ENCODE data around the gene ELOVL1. TPM values are rescaled to one million over a fixed set of nuclear protein-coding genes. Genes with fewer than 3 reads are reported as not detected.

Gene ELOVL1
- total RNA-seq, 1 experiment from 2014 or later = 21.6 TPM

DNA sequence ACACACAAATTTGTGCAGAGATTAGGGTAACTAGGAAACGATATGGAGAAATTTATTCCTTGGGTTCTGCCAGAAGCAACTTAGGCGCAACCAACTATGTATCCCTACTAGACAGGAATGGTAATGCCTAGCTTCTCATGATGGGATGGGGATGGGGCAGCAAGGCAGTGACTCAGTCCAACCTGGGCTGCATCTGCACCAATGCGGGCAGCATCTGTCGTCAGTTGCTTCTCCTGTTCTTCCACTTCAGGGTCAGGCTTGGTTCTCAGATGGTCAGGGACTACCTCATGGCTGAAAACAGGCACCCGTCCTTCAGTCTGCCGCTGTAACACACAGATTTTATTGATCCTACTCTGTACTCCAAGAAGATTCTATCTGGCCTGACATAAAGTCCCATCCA lies 18.9 kb upstream of the ELOVL1 start:
- no peak overlapping the region for H3K4ac ChIP-seq (ENCODE audit: low read depth, low read length)
- H3K79me2 ChIP-seq (ENCODE audit: insufficient read depth, low read length) = peaks cover 1% of the 10 kb centered on the region; the same call in 1 of the 2 replicates
- peaks cover 2% of the 10 kb centered on the region for H3K79me1 ChIP-seq (ENCODE audit: insufficient read depth, low read depth, low read length, poor library complexity, severe bottlenecking)
- no peaks in the 10 kb centered on the region for H4K20me1 ChIP-seq (ENCODE audit: control insufficient read depth, insufficient read depth, insufficient read length)
- no peak overlapping the region for H2BK120ac ChIP-seq (ENCODE audit: low read depth, low read length, poor library complexity, severe bottlenecking)
- no peak for DNase-seq
- no peak overlapping the region for H2BK15ac ChIP-seq (ENCODE audit: low read depth, low read length)
- Mint-ChIP-seq H3K27ac (no peak overlapping the region), H3K36me3 (ENCODE audit: insufficient read depth in 1 of 3, low read depth in 3 of 3) (peaks cover 5 to 56% (median 39%) of the 10 kb centered on the region in 3 experiments; a peak in 6 of 7 replicates), H3K27me3 (ENCODE audit: low read depth) (no peaks in the 10 kb centered on the region), H3K4me3 (no peak overlapping the region), H3K4me1 (peaks cover 14 to 16% of the 10 kb centered on the region in 2 experiments), H3K9me3 (no peaks in the 10 kb centered on the region; a peak in 1 of 5 replicates)
- no CpG with 5 or more reads among the region's 6 CpGs for WGBS (ENCODE audit: extremely low coverage, insufficient read length, low lambda C conversion rate)
- no peak overlapping the region for H3K18ac ChIP-seq (ENCODE audit: insufficient read length, low read depth, low read length)
- no peak overlapping the region for H4K8ac ChIP-seq (replicated peaks; ENCODE audit: insufficient read length, low read depth, low read length)
- H2BK20ac ChIP-seq (ENCODE audit: low read depth, low read length, poor library complexity, severe bottlenecking) = no peak overlapping the region
- H3K23me2 ChIP-seq (ENCODE audit: insufficient read length, low read depth, low read length, poor library complexity, severe bottlenecking) = peaks cover 7% of the 10 kb centered on the region
- TF ChIP-seq, protein P1, sequence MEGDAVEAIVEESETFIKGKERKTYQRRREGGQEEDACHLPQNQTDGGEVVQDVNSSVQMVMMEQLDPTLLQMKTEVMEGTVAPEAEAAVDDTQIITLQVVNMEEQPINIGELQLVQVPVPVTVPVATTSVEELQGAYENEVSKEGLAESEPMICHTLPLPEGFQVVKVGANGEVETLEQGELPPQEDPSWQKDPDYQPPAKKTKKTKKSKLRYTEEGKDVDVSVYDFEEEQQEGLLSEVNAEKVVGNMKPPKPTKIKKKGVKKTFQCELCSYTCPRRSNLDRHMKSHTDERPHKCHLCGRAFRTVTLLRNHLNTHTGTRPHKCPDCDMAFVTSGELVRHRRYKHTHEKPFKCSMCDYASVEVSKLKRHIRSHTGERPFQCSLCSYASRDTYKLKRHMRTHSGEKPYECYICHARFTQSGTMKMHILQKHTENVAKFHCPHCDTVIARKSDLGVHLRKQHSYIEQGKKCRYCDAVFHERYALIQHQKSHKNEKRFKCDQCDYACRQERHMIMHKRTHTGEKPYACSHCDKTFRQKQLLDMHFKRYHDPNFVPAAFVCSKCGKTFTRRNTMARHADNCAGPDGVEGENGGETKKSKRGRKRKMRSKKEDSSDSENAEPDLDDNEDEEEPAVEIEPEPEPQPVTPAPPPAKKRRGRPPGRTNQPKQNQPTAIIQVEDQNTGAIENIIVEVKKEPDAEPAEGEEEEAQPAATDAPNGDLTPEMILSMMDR (conservative IDR thresholded peaks at IDR 0.05) = no peak
- H2AFZ ChIP-seq (ENCODE audit: low read length) = no peak overlapping the region
- no peak overlapping the region for H2BK12ac ChIP-seq (ENCODE audit: insufficient read length, low read depth, low read length)
- no peak overlapping the region for H2BK5ac ChIP-seq (ENCODE audit: insufficient read length, low read length)
- no peak overlapping the region for H3K4me2 ChIP-seq (ENCODE audit: insufficient read depth, insufficient read length, low read length)
- H3K27ac ChIP-seq (ENCODE audit: insufficient read length, low read depth, low read length) = no peak overlapping the region
- no peak overlapping the region for H4K5ac ChIP-seq (ENCODE audit: insufficient read length, low read depth, low read length)
- no peaks in the 10 kb centered on the region for H3K4me1 ChIP-seq (ENCODE audit: insufficient read depth, low read length)
- H3K23ac ChIP-seq (ENCODE audit: insufficient read length, low read depth, low read length) = no peak overlapping the region
- H3K14ac ChIP-seq (ENCODE audit: insufficient read depth, low read length) = no peak overlapping the region
- H3K27me3 ChIP-seq (ENCODE audit: insufficient read depth, low read length) = no peaks in the 10 kb centered on the region
- H4K91ac ChIP-seq (ENCODE audit: insufficient read length, low read depth, low read length) = no peak overlapping the region
- no peak overlapping the region for H3K9ac ChIP-seq (ENCODE audit: extremely low read depth, insufficient read length, low read length)
- H2AK5ac ChIP-seq (ENCODE audit: insufficient read length, low read length) = no peak overlapping the region
- no peaks in the 10 kb centered on the region for H3K9me3 ChIP-seq (ENCODE audit: control insufficient read depth, low read depth, low read length)
- no peak overlapping the region for H3K56ac ChIP-seq (ENCODE audit: insufficient read length, low read depth, low read length)
- H3T11ph ChIP-seq (ENCODE audit: low read length) = no peak overlapping the region
